ENCODE results near the gene TIGD1. TPM values are rescaled to one million over a fixed set of nuclear protein-coding genes. Genes with fewer than 3 reads are reported as not detected.

TIGD1 gene
- total and polyA plus RNA-seq, 2 of the 13 experiments (the other 11 are each of a cell fraction or from before 2014, with no cell fraction given): 3.5 to 9.5 TPM

DNA sequence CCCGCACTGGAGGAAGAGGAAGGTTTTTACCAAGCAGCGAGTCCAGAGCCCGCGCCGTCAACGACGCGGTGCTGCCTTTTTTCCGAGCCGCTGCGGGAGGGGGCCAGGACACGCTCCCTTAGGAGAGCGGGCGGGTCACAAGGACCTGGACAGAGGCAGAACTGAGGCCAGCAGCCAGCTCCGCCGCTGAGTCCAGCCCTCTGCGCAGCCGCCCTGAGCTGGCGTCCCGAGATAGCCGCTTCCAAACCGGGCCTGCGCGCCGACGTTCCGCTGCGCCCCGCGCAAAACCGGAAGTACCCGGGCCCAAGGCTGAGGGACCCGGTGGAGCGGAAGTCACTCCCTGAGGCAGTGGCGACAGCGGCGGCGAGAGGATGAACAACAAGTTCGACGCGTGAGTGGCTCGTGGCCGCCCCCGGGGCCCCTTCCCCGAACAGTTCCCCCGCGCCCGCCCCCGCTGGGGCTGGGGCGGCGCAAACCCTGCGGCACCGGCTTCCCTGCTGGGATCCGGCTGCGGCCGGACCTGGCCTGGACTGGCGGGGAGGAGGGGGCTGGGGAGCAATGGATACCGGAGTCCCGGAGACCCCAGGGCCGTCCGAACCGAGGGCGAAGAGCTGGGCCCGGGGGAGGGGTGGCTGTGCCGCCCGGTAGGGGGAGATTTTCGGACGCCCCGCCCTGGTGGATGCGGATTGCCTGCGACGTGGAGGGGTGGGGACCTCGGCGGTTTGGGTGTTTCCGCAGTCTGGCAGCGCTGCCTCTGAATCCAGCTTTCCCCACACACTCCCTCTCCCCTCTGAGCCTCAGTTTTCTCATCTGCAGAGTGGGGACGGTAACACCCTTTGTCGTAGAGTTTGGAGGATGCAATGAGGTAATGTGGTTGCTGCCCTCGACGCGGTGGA lies at the start of gene TIGD1, which contains the start of gene EIF4E2 (continued):
- TF ChIP-seq, protein P1, sequence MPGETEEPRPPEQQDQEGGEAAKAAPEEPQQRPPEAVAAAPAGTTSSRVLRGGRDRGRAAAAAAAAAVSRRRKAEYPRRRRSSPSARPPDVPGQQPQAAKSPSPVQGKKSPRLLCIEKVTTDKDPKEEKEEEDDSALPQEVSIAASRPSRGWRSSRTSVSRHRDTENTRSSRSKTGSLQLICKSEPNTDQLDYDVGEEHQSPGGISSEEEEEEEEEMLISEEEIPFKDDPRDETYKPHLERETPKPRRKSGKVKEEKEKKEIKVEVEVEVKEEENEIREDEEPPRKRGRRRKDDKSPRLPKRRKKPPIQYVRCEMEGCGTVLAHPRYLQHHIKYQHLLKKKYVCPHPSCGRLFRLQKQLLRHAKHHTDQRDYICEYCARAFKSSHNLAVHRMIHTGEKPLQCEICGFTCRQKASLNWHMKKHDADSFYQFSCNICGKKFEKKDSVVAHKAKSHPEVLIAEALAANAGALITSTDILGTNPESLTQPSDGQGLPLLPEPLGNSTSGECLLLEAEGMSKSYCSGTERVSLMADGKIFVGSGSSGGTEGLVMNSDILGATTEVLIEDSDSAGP (CRISPR knock-in tag; IDR thresholded peaks at IDR 0.05; ENCODE audit: borderline replicate concordance): peak; percentile 98
- TF ChIP-seq ZNF567 (CRISPR knock-in tag; IDR thresholded peaks at IDR 0.05; ENCODE audit: borderline replicate concordance) (peak; percentile 98), AGO1 (IDR thresholded peaks at IDR 0.05; ENCODE audit: low read depth, low read length, poor library complexity, severe bottlenecking) (peak; percentile 86), ZNF329 (CRISPR knock-in tag; IDR thresholded peaks at IDR 0.05; ENCODE audit: low read depth) (peak; percentile 92; the same call in 1 of the 2 replicates), RXRB (CRISPR knock-in tag; IDR thresholded peaks at IDR 0.05; ENCODE audit: borderline replicate concordance) (peak; percentile 90), NAIF1 (CRISPR knock-in tag; IDR thresholded peaks at IDR 0.05; ENCODE audit: borderline replicate concordance) (peak; percentile 97), ATF7 (IDR thresholded peaks at IDR 0.05) (no peak), ATF7 (CRISPR knock-in tag; IDR thresholded peaks at IDR 0.05) (peak; percentile 85), NFIC (IDR thresholded peaks at IDR 0.05; ENCODE audit: low read length) (0 out of 2 replicates have a peak, but pooled peaks have one; percentile 7), ZNF10 (CRISPR knock-in tag; IDR thresholded peaks at IDR 0.05; ENCODE audit: borderline replicate concordance, low read depth) (no peak), HHEX (CRISPR knock-in tag; IDR thresholded peaks at IDR 0.05) (peak; percentile 50; the same call in 1 of the 2 replicates), ZKSCAN8 (CRISPR knock-in tag; IDR thresholded peaks at IDR 0.05; ENCODE audit: borderline replicate concordance) (peak; percentile 94), XRCC5 (optimal IDR thresholded peaks at IDR 0.05; ENCODE audit: low read length) (peak; percentile 92), TEAD3 (CRISPR knock-in tag; optimal IDR thresholded peaks at IDR 0.05; ENCODE audit: borderline replicate concordance) (peak; percentile 85), RARG (CRISPR knock-in tag; IDR thresholded peaks at IDR 0.05; ENCODE audit: low read depth) (no peak)
- TF ChIP-seq, protein P2, sequence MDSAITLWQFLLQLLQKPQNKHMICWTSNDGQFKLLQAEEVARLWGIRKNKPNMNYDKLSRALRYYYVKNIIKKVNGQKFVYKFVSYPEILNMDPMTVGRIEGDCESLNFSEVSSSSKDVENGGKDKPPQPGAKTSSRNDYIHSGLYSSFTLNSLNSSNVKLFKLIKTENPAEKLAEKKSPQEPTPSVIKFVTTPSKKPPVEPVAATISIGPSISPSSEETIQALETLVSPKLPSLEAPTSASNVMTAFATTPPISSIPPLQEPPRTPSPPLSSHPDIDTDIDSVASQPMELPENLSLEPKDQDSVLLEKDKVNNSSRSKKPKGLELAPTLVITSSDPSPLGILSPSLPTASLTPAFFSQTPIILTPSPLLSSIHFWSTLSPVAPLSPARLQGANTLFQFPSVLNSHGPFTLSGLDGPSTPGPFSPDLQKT (CRISPR knock-in tag; IDR thresholded peaks at IDR 0.05; ENCODE audit: borderline replicate concordance): no peak; the same call in none of the 2 replicates
- TF ChIP-seq, protein P3, sequence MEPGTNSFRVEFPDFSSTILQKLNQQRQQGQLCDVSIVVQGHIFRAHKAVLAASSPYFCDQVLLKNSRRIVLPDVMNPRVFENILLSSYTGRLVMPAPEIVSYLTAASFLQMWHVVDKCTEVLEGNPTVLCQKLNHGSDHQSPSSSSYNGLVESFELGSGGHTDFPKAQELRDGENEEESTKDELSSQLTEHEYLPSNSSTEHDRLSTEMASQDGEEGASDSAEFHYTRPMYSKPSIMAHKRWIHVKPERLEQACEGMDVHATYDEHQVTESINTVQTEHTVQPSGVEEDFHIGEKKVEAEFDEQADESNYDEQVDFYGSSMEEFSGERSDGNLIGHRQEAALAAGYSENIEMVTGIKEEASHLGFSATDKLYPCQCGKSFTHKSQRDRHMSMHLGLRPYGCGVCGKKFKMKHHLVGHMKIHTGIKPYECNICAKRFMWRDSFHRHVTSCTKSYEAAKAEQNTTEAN (CRISPR knock-in tag; conservative IDR thresholded peaks at IDR 0.05): peak; percentile 98
- TF ChIP-seq, protein P4, sequence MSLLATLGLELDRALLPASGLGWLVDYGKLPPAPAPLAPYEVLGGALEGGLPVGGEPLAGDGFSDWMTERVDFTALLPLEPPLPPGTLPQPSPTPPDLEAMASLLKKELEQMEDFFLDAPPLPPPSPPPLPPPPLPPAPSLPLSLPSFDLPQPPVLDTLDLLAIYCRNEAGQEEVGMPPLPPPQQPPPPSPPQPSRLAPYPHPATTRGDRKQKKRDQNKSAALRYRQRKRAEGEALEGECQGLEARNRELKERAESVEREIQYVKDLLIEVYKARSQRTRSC (CRISPR knock-in tag; IDR thresholded peaks at IDR 0.05; ENCODE audit: low read depth): peak; percentile 98
- TF ChIP-seq, protein P5, sequence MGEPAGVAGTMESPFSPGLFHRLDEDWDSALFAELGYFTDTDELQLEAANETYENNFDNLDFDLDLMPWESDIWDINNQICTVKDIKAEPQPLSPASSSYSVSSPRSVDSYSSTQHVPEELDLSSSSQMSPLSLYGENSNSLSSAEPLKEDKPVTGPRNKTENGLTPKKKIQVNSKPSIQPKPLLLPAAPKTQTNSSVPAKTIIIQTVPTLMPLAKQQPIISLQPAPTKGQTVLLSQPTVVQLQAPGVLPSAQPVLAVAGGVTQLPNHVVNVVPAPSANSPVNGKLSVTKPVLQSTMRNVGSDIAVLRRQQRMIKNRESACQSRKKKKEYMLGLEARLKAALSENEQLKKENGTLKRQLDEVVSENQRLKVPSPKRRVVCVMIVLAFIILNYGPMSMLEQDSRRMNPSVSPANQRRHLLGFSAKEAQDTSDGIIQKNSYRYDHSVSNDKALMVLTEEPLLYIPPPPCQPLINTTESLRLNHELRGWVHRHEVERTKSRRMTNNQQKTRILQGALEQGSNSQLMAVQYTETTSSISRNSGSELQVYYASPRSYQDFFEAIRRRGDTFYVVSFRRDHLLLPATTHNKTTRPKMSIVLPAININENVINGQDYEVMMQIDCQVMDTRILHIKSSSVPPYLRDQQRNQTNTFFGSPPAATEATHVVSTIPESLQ (CRISPR knock-in tag; conservative IDR thresholded peaks at IDR 0.05): peak; percentile 96; the same call in 1 of the 2 replicates
- TF ChIP-seq, protein P6, sequence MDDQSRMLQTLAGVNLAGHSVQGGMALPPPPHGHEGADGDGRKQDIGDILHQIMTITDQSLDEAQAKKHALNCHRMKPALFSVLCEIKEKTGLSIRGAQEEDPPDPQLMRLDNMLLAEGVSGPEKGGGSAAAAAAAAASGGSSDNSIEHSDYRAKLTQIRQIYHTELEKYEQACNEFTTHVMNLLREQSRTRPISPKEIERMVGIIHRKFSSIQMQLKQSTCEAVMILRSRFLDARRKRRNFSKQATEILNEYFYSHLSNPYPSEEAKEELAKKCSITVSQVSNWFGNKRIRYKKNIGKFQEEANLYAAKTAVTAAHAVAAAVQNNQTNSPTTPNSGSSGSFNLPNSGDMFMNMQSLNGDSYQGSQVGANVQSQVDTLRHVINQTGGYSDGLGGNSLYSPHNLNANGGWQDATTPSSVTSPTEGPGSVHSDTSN (CRISPR knock-in tag; IDR thresholded peaks at IDR 0.05; ENCODE audit: borderline replicate concordance): peak; percentile 92
